GM18858 (cell line): Measurements from ENCODE around the gene SORCS2.
A peak's percentile ranks its signal among the peaks of the same experiment; 100 is the strongest.

Experiments
- ATAC-seq: cut with Tn5 transposase; IDR thresholded peaks from one replicate; pipeline ENCODE4 v1.9.1; 2021; ENCODE audit not compliant: unreplicated experiment

The SORCS2 gene

GRCh38 chr4:7241597-7242125, 49.3 kb downstream of the SORCS2 start:
- ATAC-seq = no peak

- no peak for ATAC-seq
Observed at GRCh38 chr4:7242766-7243165, 50.4 kb downstream of the SORCS2 start.

- ATAC-seq = no peak
Observed at GRCh38 chr4:7243609-7244330, 51.4 kb downstream of the SORCS2 start.

GRCh38 chr4:7244331-7244665, 52.0 kb downstream of the SORCS2 start:
- ATAC-seq = no peak

GRCh38 chr4:7244751-7245320, 52.5 kb downstream of the SORCS2 start:
- ATAC-seq = no peak

- ATAC-seq = no peak
Observed at GRCh38 chr4:7247521-7247920, 55.2 kb downstream of the SORCS2 start.

GRCh38 chr4:7247946-7248345, 55.6 kb downstream of the SORCS2 start:
- no peak for ATAC-seq

GRCh38 chr4:7248857-7249256, 56.5 kb downstream of the SORCS2 start:
- ATAC-seq = no peak

GRCh38 chr4:7251321-7251720, 59.0 kb downstream of the SORCS2 start:
- ATAC-seq = no peak

- ATAC-seq = no peak
Observed at GRCh38 chr4:7252051-7252450, 59.7 kb downstream of the SORCS2 start.

GRCh38 chr4:7252510-7253340, 60.4 kb downstream of the SORCS2 start:
- no peak for ATAC-seq

GRCh38 chr4:7253341-7253700, 61.0 kb downstream of the SORCS2 start:
- no peak for ATAC-seq

GRCh38 chr4:7253837-7254236, 61.5 kb downstream of the SORCS2 start:
- no peak for ATAC-seq

- peak; percentile 81 for ATAC-seq
Observed at GRCh38 chr4:7254736-7255487, 62.6 kb downstream of the SORCS2 start.

- no peak for ATAC-seq
Observed at GRCh38 chr4:7255488-7255881, 63.1 kb downstream of the SORCS2 start.

GRCh38 chr4:7255996-7256395, 63.7 kb downstream of the SORCS2 start:
- no peak for ATAC-seq

- no peak for ATAC-seq
Observed at GRCh38 chr4:7256984-7257810, 64.9 kb downstream of the SORCS2 start.

GRCh38 chr4:7259039-7259438, 66.7 kb downstream of the SORCS2 start:
- no peak for ATAC-seq

GRCh38 chr4:7260569-7260968, 68.2 kb downstream of the SORCS2 start:
- ATAC-seq = no peak

GRCh38 chr4:7261087-7261486, 68.7 kb downstream of the SORCS2 start:
- ATAC-seq = no peak
